Osteoblast (primary cell): ENCODE data around the gene PHYHIPL. TPM values are rescaled to one million over a fixed set of nuclear protein-coding genes. Genes with fewer than 3 reads are reported as not detected.

ENCODE experiments used
- DNase-seq: peaks from one replicate; pipeline ENCODE4 v3.0.0; 2011; ENCODE audit warnings: low spot score, mixed read lengths; ENCODE audit not compliant: insufficient read length; ENCODE audit errors: missing footprints
- H2AFZ ChIP-seq: 2 replicates; pipeline ENCODE4 v1.6.0; 2011; ENCODE audit warnings: mild to moderate bottlenecking, low read length
- H3K27ac ChIP-seq: 2 replicates; pipeline ENCODE4 v1.5.1; 2011; ENCODE audit warnings: mild to moderate bottlenecking, low read depth, low read length, moderate library complexity
- H3K27me3 ChIP-seq: 2 replicates; pipeline ENCODE4 v1.6.0; 2012; ENCODE audit warnings: mild to moderate bottlenecking, control low read depth, inconsistent platforms, low read length, moderate library complexity; ENCODE audit not compliant: insufficient read depth
- H3K36me3 ChIP-seq: 2 replicates; pipeline ENCODE4 v1.5.1; 2011; ENCODE audit warnings: mild to moderate bottlenecking, low read length, control low read depth, moderate library complexity; ENCODE audit not compliant: insufficient read depth
- H3K4me1 ChIP-seq: 2 replicates; pipeline ENCODE4 v1.5.1; 2011; ENCODE audit warnings: mild to moderate bottlenecking, low read length, control low read depth, moderate library complexity; ENCODE audit not compliant: insufficient read depth
- H3K4me2 ChIP-seq: 2 replicates; pipeline ENCODE4 v1.6.0; 2011; ENCODE audit warnings: mild to moderate bottlenecking, low read length; ENCODE audit not compliant: insufficient read depth
- H3K4me3 ChIP-seq: fragments of 200-600 bp; sonication (generic); 3 replicates; pipeline ENCODE4 v1.5.1; 2012; ENCODE audit warnings: mild to moderate bottlenecking, low read length, inconsistent platforms; ENCODE audit not compliant: insufficient read depth
- H3K79me2 ChIP-seq: 2 replicates; pipeline ENCODE4 v1.6.0; 2012; ENCODE audit warnings: mild to moderate bottlenecking, low read length, control low read depth, inconsistent platforms; ENCODE audit not compliant: insufficient read depth
- H3K9me3 ChIP-seq: 2 replicates; pipeline ENCODE4 v1.5.1; 2011; ENCODE audit warnings: low read depth, low read length, control low read depth
- H4K20me1 ChIP-seq: 2 replicates; pipeline ENCODE4 v1.6.0; 2012; ENCODE audit warnings: mild to moderate bottlenecking, low read length, control low read depth; ENCODE audit not compliant: insufficient read depth
- total RNA-seq: library from RNA; depleted of rRNA; stranded (reverse); fragments of >200 nt; gene quantifications from 2 replicates; pipeline ENCODE4 v1.2.3, GENCODE V29; 2012
- TF ChIP-seq, protein P1 (sequence below): IDR thresholded peaks from 2 replicates; pipeline ENCODE4 v1.5.1; 2011; ENCODE audit warnings: mild to moderate bottlenecking, low read depth, low read length, moderate library complexity; ENCODE audit errors: extremely low read depth

The PHYHIPL gene
- total RNA-seq, 1 donor, result not detected

DNA sequence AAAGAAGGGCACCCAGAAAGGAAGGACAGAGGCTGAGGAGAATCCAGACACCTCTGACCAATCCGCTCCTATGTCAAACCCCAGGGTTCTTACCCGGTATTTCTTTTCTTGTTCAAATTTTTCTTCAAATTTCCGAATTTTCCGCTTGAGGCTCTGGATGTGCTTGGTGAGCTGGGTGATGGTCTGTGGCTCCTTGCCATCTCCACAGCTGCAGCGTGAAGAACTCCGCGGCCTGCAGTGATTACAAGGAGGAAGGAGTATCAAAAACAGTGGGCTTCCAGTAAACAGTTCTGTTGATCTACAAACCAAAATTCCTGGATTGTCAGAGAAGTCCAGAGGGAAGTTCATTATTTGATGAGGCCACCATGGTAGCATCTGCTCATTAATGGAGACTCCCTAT is 92.0 kb downstream of the PHYHIPL start:
- no peak for DNase-seq
- Histone ChIP-seq H3K4me3 (no peak overlapping the region), H3K27me3 (no peaks in the 10 kb centered on the region), H4K20me1 (no peaks in the 10 kb centered on the region), H3K36me3 (no peaks in the 10 kb centered on the region), H3K9me3 (no peaks in the 10 kb centered on the region), H3K79me2 (no peaks in the 10 kb centered on the region), H3K4me1 (no peaks in the 10 kb centered on the region), H2AFZ (no peak overlapping the region), H3K27ac (no peak overlapping the region), H3K4me2 (no peak overlapping the region)
- TF ChIP-seq, protein P1, sequence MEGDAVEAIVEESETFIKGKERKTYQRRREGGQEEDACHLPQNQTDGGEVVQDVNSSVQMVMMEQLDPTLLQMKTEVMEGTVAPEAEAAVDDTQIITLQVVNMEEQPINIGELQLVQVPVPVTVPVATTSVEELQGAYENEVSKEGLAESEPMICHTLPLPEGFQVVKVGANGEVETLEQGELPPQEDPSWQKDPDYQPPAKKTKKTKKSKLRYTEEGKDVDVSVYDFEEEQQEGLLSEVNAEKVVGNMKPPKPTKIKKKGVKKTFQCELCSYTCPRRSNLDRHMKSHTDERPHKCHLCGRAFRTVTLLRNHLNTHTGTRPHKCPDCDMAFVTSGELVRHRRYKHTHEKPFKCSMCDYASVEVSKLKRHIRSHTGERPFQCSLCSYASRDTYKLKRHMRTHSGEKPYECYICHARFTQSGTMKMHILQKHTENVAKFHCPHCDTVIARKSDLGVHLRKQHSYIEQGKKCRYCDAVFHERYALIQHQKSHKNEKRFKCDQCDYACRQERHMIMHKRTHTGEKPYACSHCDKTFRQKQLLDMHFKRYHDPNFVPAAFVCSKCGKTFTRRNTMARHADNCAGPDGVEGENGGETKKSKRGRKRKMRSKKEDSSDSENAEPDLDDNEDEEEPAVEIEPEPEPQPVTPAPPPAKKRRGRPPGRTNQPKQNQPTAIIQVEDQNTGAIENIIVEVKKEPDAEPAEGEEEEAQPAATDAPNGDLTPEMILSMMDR, result no peak

DNA sequence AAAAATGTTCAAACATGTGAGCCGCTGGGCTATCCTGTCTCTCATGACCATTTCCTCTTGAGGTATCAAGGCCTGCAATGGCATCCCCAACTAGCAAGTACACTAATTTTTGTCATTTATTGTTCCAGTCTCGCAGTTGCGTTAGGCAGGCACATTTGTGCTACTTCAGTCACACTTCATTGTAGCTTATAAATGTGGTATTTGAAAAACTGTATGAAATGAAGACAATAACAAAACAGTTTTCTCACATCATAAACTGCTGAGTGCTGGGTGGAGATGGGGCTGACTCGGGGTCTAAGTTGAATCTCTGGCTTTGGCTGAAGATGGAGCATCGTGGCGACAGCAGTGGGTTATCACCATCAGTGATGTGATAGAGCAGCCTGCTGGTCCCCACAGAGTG is 93.2 kb downstream of the PHYHIPL start:
- TF ChIP-seq, protein P1, result no peak
- Histone ChIP-seq H4K20me1 (no peaks in the 10 kb centered on the region), H3K36me3 (no peaks in the 10 kb centered on the region)

DNA sequence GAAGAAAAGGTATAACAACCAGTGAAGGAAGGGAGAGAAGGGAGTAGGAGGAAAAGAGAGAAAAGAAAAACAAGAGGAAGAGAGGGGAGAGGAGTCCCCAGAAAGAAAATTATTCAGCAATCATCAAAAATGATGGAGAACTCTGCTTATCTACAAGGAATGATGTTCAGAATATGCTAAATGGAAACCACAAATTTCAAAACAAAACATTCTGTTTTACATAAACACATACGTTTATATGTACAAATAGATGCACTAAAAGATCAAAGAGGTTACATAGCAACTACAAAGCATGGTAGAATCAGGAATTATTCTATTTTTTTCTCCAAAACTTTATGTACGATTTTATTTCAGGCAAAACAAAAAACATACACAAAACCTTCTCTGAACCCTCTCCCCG is 94.0 kb downstream of the PHYHIPL start:
- Histone ChIP-seq H3K4me1 (no peaks in the 10 kb centered on the region), H3K79me2 (no peaks in the 10 kb centered on the region), H3K9me3 (no peaks in the 10 kb centered on the region), H3K27ac (no peak overlapping the region), H3K4me2 (no peak overlapping the region), H3K4me3 (no peak overlapping the region), H2AFZ (no peak overlapping the region), H3K27me3 (no peaks in the 10 kb centered on the region), H3K36me3 (no peaks in the 10 kb centered on the region), H4K20me1 (no peaks in the 10 kb centered on the region)
- TF ChIP-seq, protein P1, result no peak
- no peak for DNase-seq

More for the DNA sequence above, 93.2 kb downstream of the PHYHIPL start:
- H3K4me3 ChIP-seq, result no peak overlapping the region
- no peaks in the 10 kb centered on the region for H3K4me1 ChIP-seq
- H3K9me3 ChIP-seq, result no peaks in the 10 kb centered on the region
- H3K27me3 ChIP-seq, result no peaks in the 10 kb centered on the region
- no peak overlapping the region for H3K4me2 ChIP-seq
- DNase-seq, result no peak
- no peaks in the 10 kb centered on the region for H3K79me2 ChIP-seq
- H2AFZ ChIP-seq, result no peak overlapping the region
- no peak overlapping the region for H3K27ac ChIP-seq

DNA sequence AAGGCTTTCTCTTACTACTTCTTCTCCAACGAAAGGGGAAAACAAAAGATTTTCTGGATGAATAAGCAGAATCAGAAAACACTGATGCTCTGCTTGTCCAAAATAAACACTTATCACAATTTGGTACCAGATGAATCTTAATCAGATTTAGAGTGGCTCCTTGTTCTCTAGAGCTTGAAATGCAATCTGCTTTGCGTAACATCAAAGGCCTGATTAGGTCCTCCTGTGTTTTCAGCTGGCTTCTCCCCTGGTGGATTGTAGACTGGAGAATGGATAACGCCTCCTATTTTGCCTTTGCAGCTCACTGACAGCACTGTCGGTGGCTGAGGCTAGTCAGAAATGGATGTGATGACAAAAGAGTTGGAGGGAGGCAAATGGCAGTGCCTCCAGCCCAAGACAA is 94.7 kb downstream of the PHYHIPL start:
- H2AFZ ChIP-seq, result no peak overlapping the region
- H3K4me2 ChIP-seq, result no peak overlapping the region
- no peak for DNase-seq
- H3K4me3 ChIP-seq, result no peak overlapping the region
- no peaks in the 10 kb centered on the region for H3K9me3 ChIP-seq
- no peaks in the 10 kb centered on the region for H3K4me1 ChIP-seq
- no peaks in the 10 kb centered on the region for H3K36me3 ChIP-seq
- TF ChIP-seq, protein P1, result no peak
- H3K79me2 ChIP-seq, result no peaks in the 10 kb centered on the region
- H4K20me1 ChIP-seq, result no peaks in the 10 kb centered on the region
- H3K27ac ChIP-seq, result no peak overlapping the region
- H3K27me3 ChIP-seq, result no peaks in the 10 kb centered on the region
